GM19455 (cell line): ENCODE measurements around the gene HPSE.
"Not testable (repeated sequence)": the region's sequence is repeated elsewhere in the genome, so short reads cannot be mapped to it uniquely, and the experiment has no call there.

ENCODE experiments used
- ATAC-seq: cut with Tn5 transposase; IDR thresholded peaks from one replicate; pipeline ENCODE4 v1.9.1; 2021; ENCODE audit not compliant: unreplicated experiment

The HPSE gene

DNA sequence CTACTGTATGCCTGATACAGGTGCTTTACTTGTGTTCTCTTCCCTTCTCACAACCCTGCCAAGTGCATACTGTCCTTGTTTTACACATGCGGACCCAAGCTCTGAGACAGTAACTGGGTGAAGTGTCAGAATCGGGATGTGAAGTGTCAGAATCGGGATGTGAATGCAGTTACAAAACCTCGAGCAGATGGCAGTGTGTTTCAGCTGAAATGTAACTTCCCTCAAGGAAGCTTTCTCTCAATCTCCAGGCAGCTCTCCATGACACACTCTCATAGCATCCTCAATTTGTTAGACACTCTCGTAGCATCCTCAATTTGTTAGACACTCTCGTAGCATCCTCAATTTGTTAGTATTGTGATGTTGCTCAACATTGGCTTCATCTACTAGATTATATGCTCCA lies 1.1 kb upstream of the HPSE start:
- ATAC-seq, result no peak

DNA sequence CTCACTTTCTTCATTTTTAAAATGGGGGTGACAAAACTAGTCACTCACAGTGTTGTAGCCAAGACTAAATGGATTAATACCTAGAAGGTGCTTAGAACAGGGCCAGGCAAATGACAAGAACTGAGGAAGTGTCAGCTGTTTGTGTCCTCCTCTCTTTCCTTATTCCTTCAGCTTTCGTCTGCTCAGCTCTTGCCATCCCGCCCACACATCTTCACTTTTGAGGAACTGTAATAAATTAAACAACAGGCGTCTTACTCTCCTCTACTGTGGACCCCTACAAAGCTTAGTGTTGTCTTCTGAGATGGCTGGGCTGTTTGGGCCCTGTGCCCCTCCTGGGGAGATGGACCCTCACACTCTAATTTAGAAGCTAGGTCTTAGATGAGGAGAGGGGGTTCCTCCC lies 2.7 kb downstream of the HPSE start:
- ATAC-seq, result no peak

DNA sequence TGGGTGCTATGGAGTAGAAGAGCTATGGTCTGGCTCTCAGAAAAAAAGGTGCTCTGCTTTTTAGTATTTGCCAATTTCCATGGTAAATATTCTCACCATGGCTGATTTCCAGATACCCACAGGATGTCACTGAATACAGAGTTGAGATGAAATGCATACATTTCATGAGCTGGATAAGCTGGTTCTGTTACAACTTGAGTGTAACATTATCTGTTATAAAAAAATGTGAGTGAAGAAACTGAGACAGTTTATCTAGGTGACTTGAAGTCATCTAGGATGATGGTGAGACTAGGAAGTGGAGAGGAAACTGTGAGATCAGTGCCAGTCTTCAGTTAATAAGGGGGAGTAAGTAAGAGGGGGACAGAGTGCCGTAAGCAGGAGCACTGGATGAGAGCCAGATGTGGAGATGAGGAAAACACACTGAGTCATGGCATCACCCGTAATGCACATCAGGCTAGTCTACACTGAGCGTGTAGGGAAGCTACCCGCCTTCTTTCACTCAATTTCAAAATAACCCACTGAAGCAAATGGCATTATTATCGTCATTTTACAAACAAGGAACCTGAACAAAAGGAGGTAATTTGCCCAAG lies 5.0 kb downstream of the HPSE start:
- ATAC-seq, result no peak

DNA sequence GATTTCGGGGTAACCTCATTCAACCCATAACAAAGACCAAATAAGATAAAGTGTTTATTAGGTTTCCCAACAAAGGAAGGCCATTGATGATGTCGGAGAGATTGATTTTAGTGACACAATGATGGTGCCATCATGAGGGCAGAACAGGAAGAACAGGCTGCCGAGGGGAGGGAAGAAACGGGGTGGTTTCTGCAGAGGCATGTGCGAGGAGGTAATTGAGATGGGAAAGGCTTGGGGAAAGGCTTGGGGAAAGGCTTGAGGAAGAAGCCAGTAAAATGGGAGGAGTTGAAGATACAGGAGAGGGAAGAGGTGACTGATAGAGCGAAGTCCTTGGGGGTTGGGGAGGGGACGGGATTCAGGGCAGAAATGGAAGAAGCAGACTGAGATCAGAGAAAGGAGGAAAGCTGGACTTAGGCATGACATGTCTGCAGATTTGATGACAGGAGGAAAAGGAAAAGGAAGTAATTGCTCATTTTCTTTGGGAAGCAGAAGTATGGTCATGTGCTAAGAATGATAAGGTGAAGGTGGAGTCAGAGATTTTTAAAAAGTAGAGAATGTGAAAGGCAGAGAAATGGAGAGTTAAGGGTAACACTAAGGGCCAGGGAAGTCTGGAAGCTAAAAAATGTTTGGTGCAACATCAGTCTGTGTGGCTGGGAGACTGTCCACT lies 6.0 kb downstream of the HPSE start:
- ATAC-seq, result no peak

DNA sequence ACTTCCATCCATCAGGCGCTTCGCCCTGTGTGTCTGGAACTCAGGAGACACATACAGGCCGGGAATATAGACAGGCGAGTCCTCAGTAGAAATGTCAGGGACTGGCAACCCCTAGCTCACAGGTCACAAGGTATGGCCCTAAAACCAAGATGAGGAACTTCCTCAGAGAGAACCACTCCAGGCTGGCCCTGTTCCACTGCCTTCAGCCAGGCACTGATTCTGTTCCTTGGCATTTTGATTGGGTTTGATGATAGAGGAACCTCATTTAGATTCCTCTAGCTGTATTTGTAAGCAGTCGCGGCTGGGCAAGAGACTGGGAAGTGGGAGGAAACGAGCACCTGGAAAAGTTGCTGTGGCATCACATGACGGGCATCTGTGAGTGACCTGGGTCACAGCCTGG lies 8.1 kb downstream of the HPSE start:
- no peak for ATAC-seq

DNA sequence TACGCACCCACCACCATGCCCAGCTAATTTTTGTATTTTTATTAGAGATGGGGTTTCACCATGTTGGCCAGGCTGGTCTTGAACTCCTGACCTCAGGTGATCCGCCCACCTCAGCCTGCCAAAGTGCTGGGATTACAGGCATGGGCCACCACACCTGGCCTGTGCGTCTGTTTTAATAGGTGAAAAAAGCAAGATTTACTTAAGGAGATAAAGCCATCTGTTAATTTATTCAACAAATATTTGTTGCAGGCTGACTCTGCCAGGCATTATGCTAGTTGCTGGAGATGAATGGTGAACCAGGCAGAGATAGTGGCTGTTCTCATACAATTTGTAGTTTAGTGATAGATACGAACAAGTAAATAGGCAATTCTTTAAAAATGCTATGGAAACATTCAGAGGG lies 9.3 kb downstream of the HPSE start:
- ATAC-seq, result not testable (repeated sequence)

DNA sequence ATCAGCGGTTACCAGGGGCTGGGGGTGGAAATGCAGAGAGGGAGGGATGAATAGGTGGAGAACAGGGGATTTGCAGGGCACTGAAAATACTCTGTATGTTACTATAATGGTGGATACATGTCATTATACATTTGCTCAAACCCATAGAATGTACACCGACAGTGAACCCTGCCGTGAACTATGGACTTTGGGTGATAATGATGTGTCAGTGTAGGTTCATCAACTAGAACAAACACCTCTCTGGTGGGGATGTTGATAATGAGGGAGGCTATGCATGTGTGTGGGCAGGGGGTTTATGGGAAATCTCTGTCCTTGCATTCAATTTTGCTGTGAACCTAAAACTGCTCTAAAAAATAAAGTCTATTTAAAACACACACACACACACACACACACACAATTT lies 11.5 kb downstream of the HPSE start:
- ATAC-seq, result no peak

DNA sequence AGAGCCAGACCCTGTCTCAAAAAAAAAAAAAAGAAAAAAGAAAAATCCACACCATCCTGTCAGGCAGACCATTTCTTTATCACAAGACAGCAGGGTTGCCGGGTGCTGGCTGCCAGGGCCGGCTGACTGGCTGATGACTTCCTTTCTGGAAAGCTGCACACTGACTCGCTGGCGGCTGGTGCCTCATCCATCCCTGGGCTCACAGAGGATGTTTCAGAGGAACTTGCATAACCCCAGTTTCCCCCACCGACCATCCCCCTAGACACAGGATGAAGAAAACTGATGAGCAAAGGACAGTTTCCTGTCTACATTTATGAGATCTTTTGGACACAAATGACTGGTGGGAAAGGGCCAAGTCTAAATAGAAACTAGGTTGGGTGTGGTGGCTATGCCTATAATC lies 14.1 kb downstream of the HPSE start:
- ATAC-seq, result no peak

DNA sequence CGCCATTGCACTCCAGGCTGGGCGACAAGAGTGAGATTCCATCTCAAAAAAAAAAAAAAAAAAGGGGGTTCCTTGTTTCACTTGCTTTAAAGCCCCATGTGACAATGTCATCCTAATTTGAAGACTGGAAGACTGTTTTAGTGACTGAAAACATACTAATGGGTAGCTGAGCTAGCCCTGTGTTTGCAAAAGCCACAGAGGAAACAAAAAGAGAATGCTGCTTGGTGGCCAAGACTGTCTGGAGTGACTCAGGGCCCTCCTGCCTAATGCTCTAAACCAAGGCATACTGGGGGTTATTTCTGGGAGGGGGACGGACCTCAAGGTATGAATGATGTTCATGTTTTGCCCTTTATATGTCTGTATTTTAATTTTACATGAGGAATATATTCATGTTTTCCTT lies 16.0 kb downstream of the HPSE start:
- ATAC-seq, result no peak

DNA sequence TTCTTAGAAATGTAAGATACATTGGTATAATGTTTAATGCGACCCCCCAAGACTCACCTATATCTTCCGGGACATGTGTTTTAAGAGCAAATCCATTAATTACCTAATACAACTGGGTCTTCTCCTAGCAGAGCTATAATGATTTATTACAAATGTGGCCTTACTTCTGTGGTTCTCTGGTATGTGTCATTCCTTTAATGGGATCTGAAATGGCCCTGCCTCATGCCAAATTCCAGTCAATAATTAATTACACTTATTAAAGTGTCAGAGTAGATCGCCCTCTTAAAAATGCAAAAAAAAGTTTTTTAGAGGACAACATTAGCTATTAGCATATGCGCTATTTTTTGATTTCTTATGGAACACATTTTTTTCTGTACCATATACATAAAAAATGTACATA lies 17.0 kb downstream of the HPSE start:
- no peak for ATAC-seq

DNA sequence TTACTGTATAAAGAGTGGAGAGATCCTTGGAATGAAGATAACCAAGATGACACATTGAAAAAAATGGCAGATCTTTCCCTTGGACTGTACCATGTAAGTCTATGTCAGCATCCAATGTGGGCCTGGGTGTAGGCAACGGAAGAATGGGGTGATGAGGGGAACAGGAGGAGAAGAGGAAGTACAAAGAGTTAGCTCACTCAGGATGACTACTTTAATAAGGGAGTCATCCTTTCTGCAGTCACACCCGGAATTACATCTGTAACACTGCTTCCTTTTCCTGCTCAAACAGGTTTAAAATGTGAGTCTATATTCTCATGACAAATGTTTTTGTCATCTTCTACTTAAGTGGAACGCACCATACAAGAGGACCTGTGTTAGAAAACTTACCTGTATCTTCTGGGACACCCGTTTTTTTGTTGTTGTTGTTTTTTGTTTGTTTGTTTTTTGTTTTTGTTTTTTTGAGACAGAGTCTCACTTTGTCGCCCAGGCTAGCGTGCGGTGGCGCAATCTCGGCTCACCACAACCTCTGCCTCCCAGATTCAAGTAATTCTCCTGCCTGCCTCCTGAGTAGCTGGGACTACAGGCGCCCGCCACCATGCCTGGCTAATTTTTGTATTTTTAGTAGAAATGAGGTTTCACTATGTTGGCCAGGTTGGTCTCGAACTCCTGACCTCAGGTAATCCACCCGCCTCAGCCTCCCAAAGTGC lies 18.0 kb downstream of the HPSE start:
- ATAC-seq, result no peak

DNA sequence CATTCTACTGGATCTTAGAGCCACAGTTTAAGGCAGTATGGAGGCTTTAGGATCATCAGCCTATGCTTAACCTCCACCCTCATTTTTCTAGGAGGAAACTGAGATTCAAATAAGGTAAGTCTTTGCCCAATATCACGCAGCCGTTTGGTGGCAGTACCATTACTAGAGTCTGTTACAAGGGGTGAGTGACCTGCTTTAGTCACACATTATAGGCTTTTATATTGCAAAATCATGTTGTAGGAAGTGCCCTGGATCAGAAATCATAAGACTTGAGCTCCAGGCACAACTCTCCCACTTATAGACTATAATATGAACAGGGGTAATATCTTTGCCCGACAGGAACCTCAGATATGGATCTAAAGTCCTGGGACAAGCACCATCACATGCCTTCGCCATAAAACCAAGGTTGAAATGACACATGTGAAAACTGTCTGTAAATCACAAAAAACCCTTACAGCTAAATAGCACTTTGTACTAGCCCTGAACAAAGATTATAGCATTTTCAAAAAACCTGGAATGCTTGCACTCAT lies 19.2 kb downstream of the HPSE start:
- ATAC-seq, result no peak

DNA sequence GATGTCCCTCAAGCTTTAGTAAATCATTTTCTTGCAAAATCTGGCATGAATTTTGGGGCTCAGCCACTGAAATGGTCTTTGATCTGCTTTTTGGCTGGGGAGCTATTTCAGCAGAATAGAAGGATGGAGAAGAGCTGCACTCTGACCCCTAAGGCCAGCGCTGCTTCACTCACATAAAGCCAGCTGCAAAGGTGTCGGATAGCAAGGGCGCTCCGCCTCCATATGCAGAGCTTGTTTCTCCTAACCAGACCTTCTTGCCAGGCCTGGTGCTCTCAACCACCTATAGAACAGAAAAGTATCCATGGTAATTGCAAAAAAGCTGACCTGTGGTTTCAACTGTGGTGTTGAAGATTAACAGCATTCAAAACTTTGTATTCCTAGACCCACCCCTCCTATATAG lies 26.0 kb downstream of the HPSE start:
- ATAC-seq, result no peak

DNA sequence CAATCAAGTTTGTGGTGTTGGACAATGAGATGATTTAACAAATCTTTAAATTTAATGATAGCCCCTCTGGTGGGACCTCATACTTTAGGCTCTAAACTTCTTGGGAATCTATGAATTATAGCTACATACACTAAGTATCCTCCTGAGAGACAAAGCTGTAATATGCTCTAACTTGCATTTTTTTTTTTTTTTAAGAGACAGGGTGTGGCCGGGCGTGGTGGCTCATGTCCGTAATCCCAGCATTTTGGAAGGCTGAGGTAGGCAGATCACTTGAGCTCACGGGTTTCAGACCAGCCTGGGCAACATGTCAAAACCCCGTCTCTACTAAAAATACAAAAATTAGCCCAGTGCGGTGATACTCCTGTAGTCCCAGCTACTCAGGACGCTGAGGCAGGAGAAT lies 26.7 kb downstream of the HPSE start:
- no peak for ATAC-seq

DNA sequence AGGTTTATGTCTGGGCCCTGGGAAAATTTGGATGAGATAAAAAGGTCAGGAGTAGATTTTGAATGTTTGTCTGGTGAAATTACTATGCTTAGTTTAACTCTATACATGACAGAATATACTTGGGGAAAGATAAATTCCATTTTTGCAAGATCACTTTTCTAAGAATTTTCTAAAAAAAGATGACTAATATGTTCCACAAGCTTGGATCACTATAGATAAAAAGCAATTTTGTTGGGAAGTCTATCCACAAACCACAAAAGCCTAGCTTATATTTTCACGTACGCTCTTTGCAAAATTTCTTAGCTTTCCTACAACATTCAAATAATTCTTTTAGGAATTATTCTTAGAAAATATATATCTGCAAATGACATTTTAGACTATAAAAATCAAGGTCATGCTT lies 29.5 kb downstream of the HPSE start:
- no peak for ATAC-seq

DNA sequence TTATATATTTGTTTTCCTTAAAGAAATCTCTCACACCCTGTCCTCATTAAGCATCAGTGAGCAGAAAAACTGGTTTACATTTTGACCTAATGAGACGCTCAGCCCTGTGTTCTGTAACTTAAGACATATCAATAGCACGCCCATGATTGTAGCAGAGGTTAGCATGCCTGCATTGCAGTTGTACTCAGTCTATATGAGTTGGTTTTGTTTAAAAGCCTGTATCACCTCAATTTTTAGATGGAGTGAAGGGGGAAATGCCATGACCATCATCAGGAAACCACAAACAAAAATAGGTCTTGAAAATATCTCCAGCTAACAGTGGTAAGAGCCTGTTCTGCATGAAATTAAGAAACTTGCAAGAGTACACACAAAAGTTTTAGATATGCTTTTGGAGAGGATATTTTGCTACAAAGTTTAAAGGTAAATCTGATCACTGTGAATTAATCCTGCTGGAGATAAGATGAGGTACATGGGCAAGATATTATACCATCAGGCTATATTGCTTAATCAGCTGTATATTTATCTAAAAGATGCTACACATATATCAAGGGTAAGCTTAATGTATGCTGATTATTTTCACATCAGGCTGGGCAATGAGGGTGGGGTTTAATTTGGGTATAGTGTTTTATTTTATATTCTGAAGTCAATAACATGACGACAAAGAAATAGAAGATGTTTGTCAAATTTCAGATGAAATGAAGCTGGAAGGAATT lies 36.9 kb downstream of the HPSE start:
- ATAC-seq, result no peak

DNA sequence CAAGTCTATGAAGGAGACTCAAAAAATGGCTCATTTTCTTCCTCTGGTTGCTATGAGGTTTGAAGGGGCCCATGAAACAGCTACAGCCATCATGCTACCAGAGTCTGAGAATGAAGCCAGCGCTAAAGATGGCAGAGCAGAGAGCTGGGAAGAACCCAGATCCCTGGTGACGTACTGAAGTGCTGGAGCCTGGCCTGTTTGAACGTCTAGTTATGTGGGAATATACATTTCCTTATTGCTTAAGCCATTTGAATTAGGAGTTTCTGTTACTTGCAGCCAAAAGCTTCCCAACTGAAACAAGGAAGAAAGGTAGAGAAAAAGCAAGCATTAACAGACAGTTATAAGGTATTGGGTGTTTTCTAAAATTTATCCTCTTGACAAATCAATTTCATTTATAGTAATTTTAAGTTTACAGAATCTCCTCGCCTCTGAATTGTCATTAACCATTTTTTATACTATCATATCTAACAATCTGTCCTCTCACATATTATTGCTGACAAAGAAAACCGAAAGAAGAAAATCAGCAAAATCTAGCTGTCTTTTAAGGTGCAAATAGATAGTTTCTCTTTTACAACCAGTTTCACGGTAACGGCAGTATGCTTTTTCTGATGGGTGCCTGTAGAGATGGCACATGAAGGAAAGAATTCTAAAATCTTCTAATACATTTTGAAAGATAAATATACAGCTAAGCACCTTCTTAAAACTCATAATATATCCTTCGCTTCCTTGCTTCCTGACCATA lies 41.2 kb downstream of the HPSE start:
- no peak for ATAC-seq

DNA sequence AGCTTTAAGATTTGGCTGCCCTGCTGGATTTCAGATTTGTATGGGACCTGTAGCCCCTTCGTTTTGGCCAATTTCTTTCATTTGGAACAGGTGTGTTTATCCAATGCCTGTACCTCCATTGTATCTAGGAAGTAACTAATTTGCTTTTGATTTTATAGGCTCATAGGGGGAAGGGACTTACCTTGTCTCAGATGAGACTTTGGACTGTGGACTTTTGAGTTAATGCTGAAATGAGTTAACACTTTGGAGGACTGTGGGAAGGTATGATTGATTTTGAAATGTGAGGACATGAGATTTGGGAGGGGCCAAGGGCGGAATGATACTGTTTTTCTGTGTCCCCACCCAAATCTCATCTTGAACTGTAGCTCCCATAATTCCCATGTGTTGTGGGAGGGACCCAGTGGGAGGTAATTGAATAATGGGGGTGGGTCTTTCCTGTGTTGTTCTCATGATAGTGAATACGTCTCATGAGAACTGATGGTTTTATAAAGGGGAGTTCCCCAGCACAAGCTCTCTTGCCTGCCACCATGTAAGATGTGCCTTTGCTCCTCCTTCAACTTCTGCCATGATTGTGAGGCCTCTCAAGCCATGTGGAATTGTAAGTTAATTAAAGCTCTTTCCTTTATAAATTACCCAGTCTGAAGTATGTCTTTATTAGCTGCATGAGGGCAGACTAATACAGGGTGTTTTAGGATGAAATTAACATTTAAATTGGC lies 44.4 kb downstream of the HPSE start:
- not testable (repeated sequence) for ATAC-seq

DNA sequence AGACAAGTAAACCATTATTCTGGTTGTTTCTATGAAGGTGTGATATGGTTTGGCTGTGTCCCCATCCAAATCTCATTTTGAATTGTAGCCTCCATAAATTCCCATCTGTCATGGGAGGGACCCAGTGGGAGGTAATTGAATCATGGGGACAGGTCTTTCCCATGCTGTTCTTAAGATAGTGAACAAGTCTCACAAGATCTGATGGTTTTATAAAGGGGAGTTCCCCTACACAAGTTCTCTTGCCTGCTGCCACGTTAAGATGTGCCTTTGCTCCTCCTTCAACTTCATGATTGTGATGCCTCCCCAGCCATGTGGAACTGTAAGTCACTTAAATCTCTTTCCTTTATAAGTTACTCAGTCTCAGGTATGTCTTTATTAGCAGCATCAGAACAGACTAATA lies 46.3 kb downstream of the HPSE start:
- ATAC-seq, result not testable (repeated sequence)

DNA sequence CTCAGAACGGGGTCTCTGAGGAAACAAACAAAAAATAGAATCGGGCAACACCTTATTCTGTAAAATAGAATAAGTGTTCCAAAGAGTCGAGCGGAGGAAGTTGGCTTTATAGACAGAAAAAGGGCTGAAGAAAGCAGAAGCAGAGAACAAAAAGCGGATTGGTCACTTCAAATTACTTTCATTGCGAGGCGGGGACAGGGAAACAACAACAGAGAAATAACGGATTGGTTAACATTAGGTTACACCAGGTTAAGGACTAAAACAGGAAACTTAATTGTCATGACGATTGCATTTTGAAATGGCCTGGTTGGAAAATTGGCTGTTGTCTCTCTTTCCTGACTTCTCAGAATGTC lies 49.6 kb downstream of the HPSE start:
- ATAC-seq, result peak; percentile 13
